Activated CD8-positive, alpha-beta T cell treated with anti-CD3 and anti-CD28 coated beads, Interleukin-2, amount 10 ng/mL, durations not matched to agents 7 days and 5 days (primary cell): ENCODE data around the gene ACAD10. TPM values are rescaled to one million over a fixed set of nuclear protein-coding genes. Genes with fewer than 3 reads are reported as not detected.

Experiments used
- ATAC-seq: fragments of 150-1000 bp; cut with Tn5 transposase; one replicate; pipeline ENCODE4 v1.10.0; 2021; ENCODE audit warnings: moderate library complexity
- CTCF ChIA-PET: fragments of 350-600 bp; sonication (Branson Sonifier 250); formaldehyde crosslinking; loops from one replicate; lab custom pipeline; 2021; ENCODE audit warnings: antibody characterized with exemption; lab: Charles Lee
- POLR2A ChIA-PET: fragments of 350-600 bp; sonication (Branson Sonifier 250); formaldehyde crosslinking; loops from one replicate; lab custom pipeline; 2021; ENCODE audit warnings: antibody characterized with exemption; lab: Charles Lee
- DNase-seq: peaks from one replicate; pipeline ENCODE4 v3.0.0-alpha.2; 2020
- H3K27ac Mint-ChIP-seq: one replicate; pipeline ENCODE4 v1.8.0; 2021; ENCODE audit warnings: mild to moderate bottlenecking, mixed read lengths
- H3K27me3 Mint-ChIP-seq: one replicate; pipeline ENCODE4 v1.8.0; 2021; ENCODE audit warnings: low read depth, mixed read lengths
- H3K36me3 Mint-ChIP-seq: one replicate; pipeline ENCODE4 v1.8.0; 2021; ENCODE audit warnings: low read depth, mixed read lengths
- H3K4me1 Mint-ChIP-seq: one replicate; pipeline ENCODE4 v1.8.0; 2021; ENCODE audit warnings: low read depth, mixed read lengths
- H3K4me3 Mint-ChIP-seq: one replicate; pipeline ENCODE4 v1.8.0; 2021; ENCODE audit warnings: mild to moderate bottlenecking, mixed read lengths
- H3K9me3 Mint-ChIP-seq: one replicate; pipeline ENCODE4 v1.8.0; 2022; ENCODE audit warnings: mixed read lengths; ENCODE audit not compliant: insufficient read depth
- microRNA-seq: library from miRNA; unstranded; fragments of <30 nt; microRNA quantifications from one replicate; pipeline ENCODE4 v1.2.0, GENCODE V29; 2022
- total RNA-seq, 2 experiments: library from RNA; stranded (reverse); gene quantifications; one replicate each; pipeline ENCODE4 v1.2.3, GENCODE V29; 2021

ACAD10 gene
- total RNA-seq, 2 experiments from 2014 or later: 24.9 to 27.3 TPM

- DNase-seq: no peak
- no peak for ATAC-seq
- no peaks in the 10 kb centered on the region for H3K27me3 Mint-ChIP-seq
- no peaks in the 10 kb centered on the region for H3K36me3 Mint-ChIP-seq
- CTCF ChIA-PET: interaction anchor here (1.1 kb wide), 1 partner anchor 10 kb away, joined by 3 read pairs; no protein-coding TSS in a partner anchor
- no peak overlapping the region for H3K4me3 Mint-ChIP-seq
- H3K27ac Mint-ChIP-seq: no peak overlapping the region
- no peaks in the 10 kb centered on the region for H3K9me3 Mint-ChIP-seq
- H3K4me1 Mint-ChIP-seq: peaks cover 3% of the 10 kb centered on the region
- POLR2A ChIA-PET: no interaction called here
Observed at GRCh38 chr12:111803038-111803626, 117.3 kb downstream of the ACAD10 start.

GRCh38 chr12:111803851-111804250, 118.0 kb downstream of the ACAD10 start:
- H3K27me3 Mint-ChIP-seq: no peaks in the 10 kb centered on the region
- CTCF ChIA-PET: no interaction called here
- no peak overlapping the region for H3K27ac Mint-ChIP-seq
- no peaks in the 10 kb centered on the region for H3K9me3 Mint-ChIP-seq
- DNase-seq: no peak
- H3K4me1 Mint-ChIP-seq: peaks cover 3% of the 10 kb centered on the region
- no peaks in the 10 kb centered on the region for H3K36me3 Mint-ChIP-seq
- ATAC-seq: no peak
- POLR2A ChIA-PET: no interaction called here
- H3K4me3 Mint-ChIP-seq: no peak overlapping the region

- DNase-seq (no peak), ATAC-seq (no peak)
- H3K4me1 Mint-ChIP-seq: peaks cover 3% of the 10 kb centered on the region
- no peaks in the 10 kb centered on the region for H3K36me3 Mint-ChIP-seq
- ChIA-PET CTCF (no interaction called here), POLR2A (no interaction called here)
- H3K4me3 Mint-ChIP-seq: no peak overlapping the region
- H3K9me3 Mint-ChIP-seq: no peaks in the 10 kb centered on the region
- H3K27ac Mint-ChIP-seq: no peak overlapping the region
- no peaks in the 10 kb centered on the region for H3K27me3 Mint-ChIP-seq
Observed at GRCh38 chr12:111806304-111806703, 120.5 kb downstream of the ACAD10 start.

Small RNAs within 50 kb of the gene (microRNA-seq; reads per million reads assigned to microRNA genes)
- gene MIR6761: not detected

Other genes starting within 250 kb of the ACAD10 start
- gene ATXN2, start 86.7 kb upstream of the ACAD10 start, total RNA-seq: 10 to 100 TPM; 36.8 to 37.8 TPM
- gene BRAP, start 97 bp upstream of the ACAD10 start, total RNA-seq: 10 to 100 TPM; 19.6 to 20.4 TPM
- under 1 TPM; 0.29 to 0.31 TPM for gene ALDH2, start 80.9 kb downstream of the ACAD10 start, total RNA-seq
- gene MAPKAPK5, start 156.2 kb downstream of the ACAD10 start, total RNA-seq: 10 to 100 TPM; 49.5 to 59.9 TPM